A673 (cell line): ENCODE measurements around the gene LHX6.

Source experiments
- CTCF ChIP-seq: fragments of 300-800, 200-600 bp; sonication (generic); conservative IDR thresholded peaks from 2 replicates; pipeline ENCODE4 v1.5.1; 2017; ENCODE audit warnings: low read depth, mild to moderate bottlenecking, antibody characterized with exemption, low read length, moderate library complexity, mixed read lengths
- EZH2 ChIP-seq: fragments of 200-600 bp; sonication (generic); IDR thresholded peaks from 2 replicates; pipeline ENCODE4 v1.6.1; 2017; ENCODE audit warnings: borderline replicate concordance, low read depth, mild to moderate bottlenecking, mixed read lengths, antibody characterized with exemption, low read length; ENCODE audit not compliant: poor library complexity, severe bottlenecking

GRCh38 chr9:122264360-122265148, 35.8 kb upstream of the LHX6 start, which contains the start of the genes MRRF and RBM18:
- TF ChIP-seq CTCF (no peak), EZH2 (no peak)
